ENCODE results near the gene ART1. TPM values are rescaled to one million over a fixed set of nuclear protein-coding genes. Genes with fewer than 3 reads are reported as not detected.
"Not testable (repeated sequence)": the region's sequence is repeated elsewhere in the genome, so short reads cannot be mapped to it uniquely, and the experiment has no call there.

ART1 gene
- total and polyA plus RNA-seq, 2 of the 4 experiments (the other 2 are of a cell fraction): not detected

DNA sequence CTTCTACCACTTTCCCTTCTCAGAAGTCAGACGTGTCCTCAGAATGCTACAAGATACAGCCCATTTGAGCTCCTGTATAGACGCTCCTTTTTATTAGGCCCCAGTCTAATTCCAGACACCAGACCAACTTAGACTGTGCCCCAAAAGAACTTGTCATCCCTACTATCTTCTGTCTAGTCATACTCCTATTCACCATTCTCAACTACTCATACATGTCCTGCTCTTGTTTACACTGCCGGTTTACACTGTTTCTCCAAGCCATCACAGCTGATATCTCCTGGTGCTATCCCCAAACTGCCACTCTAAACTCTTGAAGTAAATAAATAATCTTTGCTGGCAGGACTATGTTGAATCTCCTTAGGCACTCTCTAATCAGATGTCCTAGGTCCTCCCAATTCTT, 7.6 kb downstream of the ART1 start:
- H3K4ac ChIP-seq (ENCODE audit: low read depth, low read length); in situ Hi-C loops (cut with MboI; ENCODE audit: low sequenced_read_pairs); POLR2A ChIA-PET (ENCODE audit: unreplicated experiment); H2AK5ac ChIP-seq (ENCODE audit: low read depth, low read length); H3K36me3 ChIP-seq (ENCODE audit: control insufficient read depth, insufficient read depth, low read length); H3K9ac ChIP-seq (ENCODE audit: low read depth, low read length); H3K9me3 ChIP-seq (ENCODE audit: control insufficient read depth, insufficient read depth, low read length); H2AK9ac ChIP-seq (replicated peaks; ENCODE audit: low read depth, low read length, poor library complexity); CTCF ChIA-PET; H3K4me1 ChIP-seq (ENCODE audit: control insufficient read depth, insufficient read depth, low read length); H2BK15ac ChIP-seq (ENCODE audit: low read depth, low read length); H4K5ac ChIP-seq (ENCODE audit: low read depth, low read length); H3K4me3 ChIP-seq (ENCODE audit: insufficient read depth, low read depth, low read length); BruUV-seq (replicated peaks); H3K9me1 ChIP-seq (ENCODE audit: insufficient read depth, low read length); dilution Hi-C loops (cut with HindIII; ENCODE audit: low sequenced_read_pairs, unreplicated experiment); H3K79me1 ChIP-seq (ENCODE audit: low read depth in 1 of 2, low read length in 2 of 2); H3K4me2 ChIP-seq (ENCODE audit: low read depth, low read length); H2AFZ ChIP-seq (replicated peaks; ENCODE audit: low read length, poor library complexity); intact Hi-C loops (cut with micrococcal nuclease); ATAC-seq (ENCODE audit: low read depth); H2BK120ac ChIP-seq (ENCODE audit: low read depth, low read length); H4K20me1 ChIP-seq (ENCODE audit: insufficient read depth, low read length); H2BK20ac ChIP-seq (ENCODE audit: low read depth, low read length); H4K8ac ChIP-seq (ENCODE audit: low read depth in 2 of 2, low read length in 2 of 2); H3K27ac ChIP-seq (ENCODE audit: insufficient read depth, low read length); H3K18ac ChIP-seq (ENCODE audit: low read depth, low read length); H2BK5ac ChIP-seq (ENCODE audit: low read depth, low read length, poor library complexity, severe bottlenecking); H3K56ac ChIP-seq (ENCODE audit: extremely low read depth, insufficient read depth, low read length); DNase-seq; H3K23ac ChIP-seq (ENCODE audit: low read depth, low read length); H3K14ac ChIP-seq (replicated peaks; ENCODE audit: low read depth, low read length); H4K91ac ChIP-seq (ENCODE audit: insufficient read depth, low read depth, low read length): not testable (repeated sequence)
- no CpG with 5 or more reads among the region's 3 CpGs for WGBS, 2 experiments (ENCODE audit: extremely low coverage in 2 of 2, insufficient read length in 1 of 2)
- H3K27me3 ChIP-seq (ENCODE audit: control insufficient read depth, insufficient read depth, low read length): peaks cover 19% of the 10 kb centered on the region

Data from IMR-90 (cell line).